ENCODE measurements around the gene MYL5.

Gene MYL5

GRCh38 chr4:712916-713632 lies 38.7 kb downstream of the MYL5 start:
- Histone ChIP-seq H3K9ac (ENCODE audit: low read length) (no peak overlapping the region), H3F3A (ENCODE audit: insufficient read depth, low read length) (no peaks in the 10 kb centered on the region), H3K27me3 (ENCODE audit: insufficient read depth, low read length) (no peaks in the 10 kb centered on the region), H4K20me1 (ENCODE audit: insufficient read depth, low read length) (no peaks in the 10 kb centered on the region), H3K4me1 (ENCODE audit: insufficient read depth, low read length, severe bottlenecking) (no peaks in the 10 kb centered on the region), H3K4me3 (ENCODE audit: low read depth, low read length, poor library complexity, severe bottlenecking) (no peak overlapping the region), H3K36me3 (ENCODE audit: insufficient read depth, low read length) (peaks cover 5% of the 10 kb centered on the region; the same call in 1 of the 2 replicates), H3K79me2 (ENCODE audit: insufficient read depth, low read length) (peaks cover 9% of the 10 kb centered on the region; the same call in 1 of the 2 replicates), H2AFZ (ENCODE audit: low read length) (no peak overlapping the region), H3K4me2 (ENCODE audit: low read length) (no peak overlapping the region), H3K9me3 (ENCODE audit: low read length) (no peaks in the 10 kb centered on the region), H3K9me2 (ENCODE audit: low read depth, low read length) (no peaks in the 10 kb centered on the region), H3K27ac (ENCODE audit: low read depth, low read length, poor library complexity, severe bottlenecking) (no peak overlapping the region)
- TF ChIP-seq EZH2 (IDR thresholded peaks at IDR 0.05; ENCODE audit: borderline replicate concordance, low read length) (no peak), CTCF (IDR thresholded peaks at IDR 0.05; ENCODE audit: low read length) (no peak)

GRCh38 chr4:714087-714486 lies 39.7 kb downstream of the MYL5 start:
- Histone ChIP-seq H3K27me3 (ENCODE audit: insufficient read depth, low read length) (no peaks in the 10 kb centered on the region), H3K27ac (ENCODE audit: low read depth, low read length, poor library complexity, severe bottlenecking) (no peak overlapping the region), H4K20me1 (ENCODE audit: insufficient read depth, low read length) (no peaks in the 10 kb centered on the region), H3K9me2 (ENCODE audit: low read depth, low read length) (no peaks in the 10 kb centered on the region), H3K79me2 (ENCODE audit: insufficient read depth, low read length) (peaks cover 9% of the 10 kb centered on the region; the same call in 1 of the 2 replicates), H3F3A (ENCODE audit: insufficient read depth, low read length) (no peaks in the 10 kb centered on the region), H3K36me3 (ENCODE audit: insufficient read depth, low read length) (peaks cover 5% of the 10 kb centered on the region; the same call in 1 of the 2 replicates), H3K4me3 (ENCODE audit: low read depth, low read length, poor library complexity, severe bottlenecking) (no peak overlapping the region), H2AFZ (ENCODE audit: low read length) (no peak overlapping the region), H3K9me3 (ENCODE audit: low read length) (no peaks in the 10 kb centered on the region), H3K9ac (ENCODE audit: low read length) (no peak overlapping the region), H3K4me1 (ENCODE audit: insufficient read depth, low read length, severe bottlenecking) (no peaks in the 10 kb centered on the region), H3K4me2 (ENCODE audit: low read length) (no peak overlapping the region)
- TF ChIP-seq EZH2 (IDR thresholded peaks at IDR 0.05; ENCODE audit: borderline replicate concordance, low read length) (no peak), CTCF (IDR thresholded peaks at IDR 0.05; ENCODE audit: low read length) (no peak)

GRCh38 chr4:717601-718320 lies 43.4 kb downstream of the MYL5 start:
- H3K36me3 ChIP-seq (ENCODE audit: insufficient read depth, low read length), result no peaks in the 10 kb centered on the region
- H3K4me1 ChIP-seq (ENCODE audit: insufficient read depth, low read length, severe bottlenecking), result no peaks in the 10 kb centered on the region
- no peaks in the 10 kb centered on the region for H3K27me3 ChIP-seq (ENCODE audit: insufficient read depth, low read length)
- H2AFZ ChIP-seq (ENCODE audit: low read length), result no peak overlapping the region
- no peaks in the 10 kb centered on the region for H4K20me1 ChIP-seq (ENCODE audit: insufficient read depth, low read length)
- no peak for TF ChIP-seq CTCF (IDR thresholded peaks at IDR 0.05; ENCODE audit: low read length)
- no peak for TF ChIP-seq EZH2 (IDR thresholded peaks at IDR 0.05; ENCODE audit: borderline replicate concordance, low read length)
- no peaks in the 10 kb centered on the region for H3F3A ChIP-seq (ENCODE audit: insufficient read depth, low read length)
- H3K9ac ChIP-seq (ENCODE audit: low read length), result no peak overlapping the region
- no peaks in the 10 kb centered on the region for H3K9me2 ChIP-seq (ENCODE audit: low read depth, low read length)
- no peak overlapping the region for H3K4me2 ChIP-seq (ENCODE audit: low read length)
- no peaks in the 10 kb centered on the region for H3K9me3 ChIP-seq (ENCODE audit: low read length)
- no peak overlapping the region for H3K4me3 ChIP-seq (ENCODE audit: low read depth, low read length, poor library complexity, severe bottlenecking)
- H3K27ac ChIP-seq (ENCODE audit: low read depth, low read length, poor library complexity, severe bottlenecking), result no peak overlapping the region
- H3K79me2 ChIP-seq (ENCODE audit: insufficient read depth, low read length), result peaks cover 2% of the 10 kb centered on the region; the same call in 1 of the 2 replicates
